AG04450 (cell line): ENCODE data around the gene RGS12. TPM values are rescaled to one million over a fixed set of nuclear protein-coding genes. Genes with fewer than 3 reads are reported as not detected.

Source experiments
- CTCF ChIA-PET: fragments of 300-600, 350-600 bp; formaldehyde crosslinking; extraction: SDS; loops from one replicate; lab custom pipeline; 2022; ENCODE audit warnings: antibody characterized with exemption, inconsistent platforms; lab: Charles Lee
- POLR2A ChIA-PET: fragments of 350-600 bp; formaldehyde crosslinking; extraction: SDS; loops from one replicate; lab custom pipeline; 2021; ENCODE audit warnings: antibody characterized with exemption, inconsistent platforms; lab: Yijun Ruan, JAX
- DNase-seq: peaks from one replicate; pipeline ENCODE4 v3.0.0-alpha.2; 2011; ENCODE audit warnings: low read depth, low spot score
- H3K27ac ChIP-seq: one replicate; pipeline ENCODE4 v1.5.1; 2012; ENCODE audit warnings: low read depth, low read length, control low read depth
- H3K27me3 ChIP-seq: one replicate; pipeline ENCODE4 v1.6.0; 2012; ENCODE audit warnings: low read length; ENCODE audit not compliant: control insufficient read depth, insufficient read depth
- H3K4me3 ChIP-seq: 2 replicates; pipeline ENCODE4 v1.5.1; 2011; ENCODE audit warnings: mild to moderate bottlenecking, low read depth, low read length, control low read depth
- H3K9me3 ChIP-seq: 2 replicates; pipeline ENCODE4 v1.5.1; 2012; ENCODE audit warnings: low read length; ENCODE audit not compliant: control insufficient read depth, insufficient read depth
- CTCF ChIP-seq: IDR thresholded peaks from 2 replicates; pipeline ENCODE4 v1.5.1; 2011; ENCODE audit warnings: low read depth, low read length, control low read depth, inconsistent platforms
- polyA plus RNA-seq: library from polyadenylated mRNA; depleted of rRNA; stranded (reverse); fragments of >200 nt; gene quantifications from 2 replicates; pipeline ENCODE4 v1.2.3, GENCODE V29; 2011

Gene RGS12
- polyA plus RNA-seq, 1 experiment: 12.5 TPM

- no peak overlapping the region for H3K27ac ChIP-seq
- no peak for TF ChIP-seq CTCF
- peaks cover 26% of the 10 kb centered on the region for H3K27me3 ChIP-seq
- DNase-seq: no peak
- ChIA-PET CTCF (interaction anchor here (1.5 kb wide), 1 partner anchor 13 kb away, joined by 3 read pairs; no protein-coding TSS in a partner anchor), POLR2A (no interaction called here)
- no peak overlapping the region for H3K4me3 ChIP-seq
- peaks cover 4% of the 10 kb centered on the region for H3K9me3 ChIP-seq
These were observed 6.3 kb upstream of the RGS12 start for GRCh38 chr4:3286335-3287175.

GRCh38 chr4:3287271-3287971 lies 5.4 kb upstream of the RGS12 start:
- peaks cover 23% of the 10 kb centered on the region for H3K27me3 ChIP-seq
- ChIA-PET CTCF (interaction anchor here (1.5 kb wide), 1 partner anchor 14 kb away, joined by 3 read pairs; no protein-coding TSS in a partner anchor), POLR2A (interaction anchor here (0.6 kb wide), 1 partner anchor 245 kb away, joined by 5 read pairs; the partner anchor contains the start of gene LRPAP1)
- H3K27ac ChIP-seq: no peak overlapping the region
- DNase-seq: no peak
- no peak overlapping the region for H3K4me3 ChIP-seq
- no peak for TF ChIP-seq CTCF
- peaks cover 4% of the 10 kb centered on the region; the same call in 1 of the 2 replicates for H3K9me3 ChIP-seq

GRCh38 chr4:3287972-3288570 lies 4.8 kb upstream of the RGS12 start:
- no peaks in the 10 kb centered on the region; the same call in 1 of the 2 replicates for H3K9me3 ChIP-seq
- ChIA-PET CTCF (interaction anchor here (1.5 kb wide), 1 partner anchor 15 kb away, joined by 3 read pairs; no protein-coding TSS in a partner anchor), POLR2A (interaction anchor here (0.6 kb wide), 1 partner anchor 244 kb away, joined by 5 read pairs; the partner anchor contains the start of gene LRPAP1)
- no peak overlapping the region for H3K27ac ChIP-seq
- H3K4me3 ChIP-seq: no peak overlapping the region
- peaks cover 19% of the 10 kb centered on the region for H3K27me3 ChIP-seq
- no peak for DNase-seq
- TF ChIP-seq CTCF: no peak

GRCh38 chr4:3288571-3289094 lies 4.2 kb upstream of the RGS12 start:
- Histone ChIP-seq H3K27me3 (peaks cover 19% of the 10 kb centered on the region), H3K9me3 (no peaks in the 10 kb centered on the region; the same call in 1 of the 2 replicates), H3K27ac (no peak overlapping the region), H3K4me3 (no peak overlapping the region)
- TF ChIP-seq CTCF: no peak
- DNase-seq: no peak
- POLR2A ChIA-PET: no interaction called here
- CTCF ChIA-PET: no interaction called here
